SK-N-SH treated with all-trans-retinoic acid at 6 μM for 48 hours (cell line): ENCODE data around the gene MRAS.

Experiments
- SNAI2 ChIP-seq: fragments of 250-450 bp; sonication (Bioruptor Pico); IDR thresholded peaks from 2 replicates; pipeline ENCODE4 v1.5.0; 2020; ENCODE audit warnings: mild to moderate bottlenecking, moderate library complexity
- ZFP3 ChIP-seq: fragments of 250-450 bp; sonication (Bioruptor Pico); IDR thresholded peaks from 2 replicates; pipeline ENCODE4 v1.5.0; 2020; ENCODE audit warnings: mild to moderate bottlenecking, moderate library complexity
- ZNF565 ChIP-seq: fragments of 450-650 bp; formaldehyde crosslinking; conservative IDR thresholded peaks from 2 replicates; pipeline ENCODE4 v1.5.0; 2020; ENCODE audit warnings: low read depth, mild to moderate bottlenecking, moderate library complexity
- TF ChIP-seq, protein P1 (sequence below): fragments of 250-450 bp; sonication (Bioruptor Pico); IDR thresholded peaks from 2 replicates; pipeline ENCODE4 v1.8.0; 2021; ENCODE audit warnings: low read depth, mild to moderate bottlenecking, moderate library complexity, borderline replicate concordance

DNA sequence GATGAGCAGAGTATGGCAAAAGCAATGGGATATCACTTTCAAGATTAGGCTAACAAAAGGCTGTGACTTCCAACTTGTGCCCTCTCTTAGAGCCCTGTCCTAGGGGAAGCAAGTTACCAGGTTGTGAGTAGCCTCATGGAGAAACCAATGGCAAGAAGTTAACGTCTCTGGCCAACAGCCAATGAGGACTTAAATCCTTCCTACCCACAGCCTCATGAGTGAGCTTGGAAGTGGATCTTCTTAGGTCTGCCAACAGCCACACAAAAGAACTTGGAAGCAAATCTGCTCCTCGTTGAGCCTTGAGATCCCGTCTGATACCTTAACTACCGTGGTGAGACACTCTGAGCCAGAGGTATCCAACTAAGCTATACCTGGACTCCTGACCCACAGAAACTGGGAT is 24.4 kb upstream of the MRAS start:
- TF ChIP-seq SNAI2 (CRISPR knock-in tag) (no peak), ZFP3 (no peak), ZNF565 (CRISPR knock-in tag) (no peak)
- TF ChIP-seq, protein P1, sequence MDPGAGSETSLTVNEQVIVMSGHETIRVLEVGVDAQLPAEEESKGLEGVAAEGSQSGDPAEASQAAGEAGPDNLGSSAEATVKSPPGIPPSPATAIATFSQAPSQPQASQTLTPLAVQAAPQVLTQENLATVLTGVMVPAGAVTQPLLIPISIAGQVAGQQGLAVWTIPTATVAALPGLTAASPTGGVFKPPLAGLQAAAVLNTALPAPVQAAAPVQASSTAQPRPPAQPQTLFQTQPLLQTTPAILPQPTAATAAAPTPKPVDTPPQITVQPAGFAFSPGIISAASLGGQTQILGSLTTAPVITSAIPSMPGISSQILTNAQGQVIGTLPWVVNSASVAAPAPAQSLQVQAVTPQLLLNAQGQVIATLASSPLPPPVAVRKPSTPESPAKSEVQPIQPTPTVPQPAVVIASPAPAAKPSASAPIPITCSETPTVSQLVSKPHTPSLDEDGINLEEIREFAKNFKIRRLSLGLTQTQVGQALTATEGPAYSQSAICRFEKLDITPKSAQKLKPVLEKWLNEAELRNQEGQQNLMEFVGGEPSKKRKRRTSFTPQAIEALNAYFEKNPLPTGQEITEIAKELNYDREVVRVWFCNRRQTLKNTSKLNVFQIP (CRISPR knock-in tag): no peak
